ENCODE results near the gene TOMM22. TPM values are rescaled to one million over a fixed set of nuclear protein-coding genes. Genes with fewer than 3 reads are reported as not detected.

Gene TOMM22
- total and polyA plus RNA-seq, 2 donors (not counting 3 experiments of a cell fraction or from before 2014, with no cell fraction given) = 62.3 to 98.8 TPM

DNA sequence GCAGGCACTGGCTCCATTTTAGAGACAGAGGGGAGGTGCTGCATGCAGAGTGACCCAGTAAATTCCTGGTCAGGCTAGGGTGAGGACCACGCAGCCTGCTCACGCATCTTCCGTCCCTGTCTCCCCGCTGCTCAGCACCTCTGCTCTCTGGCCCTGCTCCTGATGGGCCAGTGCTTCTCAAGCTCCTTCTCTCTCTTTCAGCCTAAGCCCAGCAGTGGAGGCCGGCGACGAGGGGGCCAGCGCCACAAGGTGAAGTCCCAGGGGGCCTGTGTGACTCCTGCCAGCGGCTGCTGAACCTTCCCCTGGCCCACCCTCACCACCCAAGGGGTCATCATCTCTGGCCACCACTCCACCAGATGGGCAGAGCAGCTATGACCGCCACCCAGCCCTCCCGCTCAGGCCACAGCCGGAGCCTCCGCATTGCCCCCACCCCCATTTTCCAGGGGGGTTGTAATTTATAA is 48.7 kb downstream of the TOMM22 start:
- Histone ChIP-seq H3K9ac (replicated peaks; ENCODE audit: extremely low read depth, insufficient read depth, low read length) (no peak overlapping the region), H3K4me2 (ENCODE audit: insufficient read depth, low read length) (no peak overlapping the region), H3K4me3 (replicated peaks in 1 of 3; ENCODE audit: insufficient read depth in 1 of 3, low read depth in 1 of 3, low read length in 3 of 3) (no peak overlapping the region), H3K4me1 (ENCODE audit: control insufficient read depth, extremely low read depth, insufficient read depth, low read length) (no peaks in the 10 kb centered on the region), H3K27ac (ENCODE audit: insufficient read depth, low read depth, low read length) (no peak overlapping the region), H4K20me1 (replicated peaks; ENCODE audit: control insufficient read depth, extremely low read depth, insufficient read depth, low read length) (no peaks in the 10 kb centered on the region), H3K79me2 (ENCODE audit: control insufficient read depth, insufficient read depth, low read length) (no peaks in the 10 kb centered on the region), H3K9me1 (replicated peaks; ENCODE audit: control insufficient read depth, extremely low read depth, insufficient read depth, low read length) (no peaks in the 10 kb centered on the region), H3K9me3 (replicated peaks; ENCODE audit: control insufficient read depth, insufficient read depth, low read length) (no peaks in the 10 kb centered on the region), H3K27me3 (ENCODE audit: control insufficient read depth in 2 of 2, insufficient read depth in 2 of 2, low read length in 2 of 2) (no peaks in the 10 kb centered on the region), H3K36me3 (ENCODE audit: control insufficient read depth in 2 of 2, extremely low read depth in 1 of 2, insufficient read depth in 2 of 2, low read length in 2 of 2) (peaks cover 16 to 62% of the 10 kb centered on the region in 2 experiments), H2AFZ (ENCODE audit: low read depth, low read length) (no peak overlapping the region)
- intact Hi-C loops (cut with micrococcal nuclease) (no loop called here), dilution Hi-C loops (cut with MboI; ENCODE audit: extremely low pct_ligation_motif_present, low sequenced_read_pairs) (no loop called here)
- BruUV-seq (replicated peaks) = no TSS peak
- POLR2A ChIA-PET = no interaction called here
- DNase-seq (ENCODE audit: low read depth, low spot score) = no peak
- FAIRE-seq = no peak
- TF ChIP-seq GATA2 (IDR thresholded peaks at IDR 0.05; ENCODE audit: insufficient read depth, insufficient read length, low read depth, low read length) (no peak), MAX (IDR thresholded peaks at IDR 0.05; ENCODE audit: insufficient read depth, insufficient read length) (no peak), POLR2AphosphoS5 (IDR thresholded peaks at IDR 0.05; ENCODE audit: insufficient read depth, low read depth, low read length) (no peak), EZH2 (IDR thresholded peaks at IDR 0.05; ENCODE audit: borderline replicate concordance, low read depth, low read length, severe bottlenecking) (no peak), POLR2A (IDR thresholded peaks at IDR 0.05; ENCODE audit: low read depth, low read length) (no peak), MYC (IDR thresholded peaks at IDR 0.05; ENCODE audit: low read depth, low read length) (no peak), JUN (IDR thresholded peaks at IDR 0.05; ENCODE audit: borderline replicate concordance, insufficient read depth, insufficient read length, low read depth) (no peak), FOS (IDR thresholded peaks at IDR 0.05; ENCODE audit: borderline replicate concordance, insufficient read depth, low read length) (no peak)
- CTCF ChIA-PET = interaction anchor here (3.9 kb wide), 1 partner anchor 12 kb away, joined by 11 read pairs; no protein-coding TSS in a partner anchor

- H3K79me2 ChIP-seq (ENCODE audit: control insufficient read depth, insufficient read depth, low read length) = no peaks in the 10 kb centered on the region
- CTCF ChIA-PET = interaction anchor here (0.7 to 3.9 kb wide), 4 partner anchors 11 to 34 kb away, joined by 3 to 11 read pairs (median 5); no protein-coding TSS in a partner anchor
- H3K9ac ChIP-seq (replicated peaks; ENCODE audit: extremely low read depth, insufficient read depth, low read length) = no peak overlapping the region
- no peak for FAIRE-seq
- POLR2A ChIA-PET = no interaction called here
- no peak overlapping the region for H2AFZ ChIP-seq (ENCODE audit: low read depth, low read length)
- H3K27me3 ChIP-seq (ENCODE audit: control insufficient read depth in 2 of 2, insufficient read depth in 2 of 2, low read length in 2 of 2) = no peaks in the 10 kb centered on the region
- no peak for TF ChIP-seq POLR2A (IDR thresholded peaks at IDR 0.05; ENCODE audit: low read depth, low read length)
- no peak for TF ChIP-seq MAX (IDR thresholded peaks at IDR 0.05; ENCODE audit: insufficient read depth, insufficient read length)
- no peak for TF ChIP-seq POLR2AphosphoS5 (IDR thresholded peaks at IDR 0.05; ENCODE audit: insufficient read depth, low read depth, low read length)
- intact Hi-C loops (cut with micrococcal nuclease) (no loop called here), dilution Hi-C loops (cut with MboI; ENCODE audit: extremely low pct_ligation_motif_present, low sequenced_read_pairs) (no loop called here)
- DNase-seq (ENCODE audit: low read depth, low spot score) = no peak
- H3K4me2 ChIP-seq (ENCODE audit: insufficient read depth, low read length) = no peak overlapping the region
- H3K4me1 ChIP-seq (ENCODE audit: control insufficient read depth, extremely low read depth, insufficient read depth, low read length) = no peaks in the 10 kb centered on the region
- no peak overlapping the region for H3K27ac ChIP-seq (ENCODE audit: insufficient read depth, low read depth, low read length)
- peaks cover 13 to 59% of the 10 kb centered on the region in 2 experiments for H3K36me3 ChIP-seq (ENCODE audit: control insufficient read depth in 2 of 2, extremely low read depth in 1 of 2, insufficient read depth in 2 of 2, low read length in 2 of 2)
- no peaks in the 10 kb centered on the region for H4K20me1 ChIP-seq (replicated peaks; ENCODE audit: control insufficient read depth, extremely low read depth, insufficient read depth, low read length)
- no peaks in the 10 kb centered on the region for H3K9me1 ChIP-seq (replicated peaks; ENCODE audit: control insufficient read depth, extremely low read depth, insufficient read depth, low read length)
- no TSS peak for BruUV-seq (replicated peaks)
- H3K9me3 ChIP-seq (replicated peaks; ENCODE audit: control insufficient read depth, insufficient read depth, low read length) = no peaks in the 10 kb centered on the region
- no peak overlapping the region for H3K4me3 ChIP-seq (replicated peaks in 1 of 3; ENCODE audit: insufficient read depth in 1 of 3, low read depth in 1 of 3, low read length in 3 of 3)
These were observed 50.0 kb downstream of the TOMM22 start for GRCh38 chr22:38731703-38732161.

Data from endothelial cell of umbilical vein (primary cell).